Trophoblast cell (in vitro differentiated cells and primary cell): ENCODE results near the gene TPI1.
"Not testable (repeated sequence)": the region's sequence is repeated elsewhere in the genome, so short reads cannot be mapped to it uniquely, and the experiment has no call there.

ENCODE experiments used
- DNase-seq, 2 donors: peaks; one replicate each; pipeline ENCODE4 v3.0.0-alpha.2; 2016
- H2AFZ ChIP-seq: 2 replicates; pipeline ENCODE4 v1.6.1; 2013; ENCODE audit warnings: low read length, moderate library complexity, mild to moderate bottlenecking; ENCODE audit not compliant: insufficient read depth, poor library complexity
- H2AK5ac ChIP-seq: 2 replicates; pipeline ENCODE4 v1.6.1; 2013; ENCODE audit warnings: mild to moderate bottlenecking, low read length
- H2BK120ac ChIP-seq: 2 replicates; pipeline ENCODE4 v1.6.1; 2013; ENCODE audit warnings: low read length, mild to moderate bottlenecking, moderate library complexity; ENCODE audit not compliant: insufficient read depth, poor library complexity
- H2BK12ac ChIP-seq: 2 replicates; pipeline ENCODE4 v1.6.1; 2013; ENCODE audit warnings: mild to moderate bottlenecking, low read length, moderate library complexity
- H2BK5ac ChIP-seq: 2 replicates; pipeline ENCODE4 v1.6.1; 2013; ENCODE audit warnings: low read length, low read depth, moderate library complexity, mild to moderate bottlenecking; ENCODE audit not compliant: poor library complexity
- H3K14ac ChIP-seq: 2 replicates; pipeline ENCODE4 v1.6.1; 2013; ENCODE audit warnings: mild to moderate bottlenecking, low read length
- H3K18ac ChIP-seq: 2 replicates; pipeline ENCODE4 v1.6.1; 2013; ENCODE audit warnings: mild to moderate bottlenecking, low read length
- H3K23ac ChIP-seq: 2 replicates; pipeline ENCODE4 v1.6.1; 2013; ENCODE audit warnings: low read length
- H3K27ac ChIP-seq: 2 replicates; pipeline ENCODE4 v1.5.1; 2013; ENCODE audit warnings: low read depth, mild to moderate bottlenecking, inconsistent platforms, low read length, moderate library complexity
- H3K27me3 ChIP-seq: 2 replicates; pipeline ENCODE4 v1.6.1; 2013; ENCODE audit warnings: inconsistent platforms, mild to moderate bottlenecking, low read length, moderate library complexity; ENCODE audit not compliant: insufficient read depth
- H3K36me3 ChIP-seq, 2 experiments: 1 replicate in 1 of 2; 2 replicates in 1 of 2; pipeline ENCODE4 v1.6.1; 2013; ENCODE audit warnings: low read length in 2 of 2, mild to moderate bottlenecking in 2 of 2, moderate library complexity in 1 of 2; ENCODE audit not compliant: insufficient read depth in 2 of 2, control insufficient read depth in 1 of 2
- H3K4ac ChIP-seq: 2 replicates; pipeline ENCODE4 v1.6.1; 2013; ENCODE audit warnings: low read depth, mild to moderate bottlenecking, low read length, moderate library complexity
- H3K4me1 ChIP-seq, 2 experiments: 1 replicate in 1 of 2; 2 replicates in 1 of 2; pipeline ENCODE4 v1.6.1; 2013; ENCODE audit warnings: low read length in 2 of 2, mild to moderate bottlenecking in 2 of 2, moderate library complexity in 1 of 2; ENCODE audit not compliant: insufficient read depth in 2 of 2, control insufficient read depth in 1 of 2
- H3K4me2 ChIP-seq: 2 replicates; pipeline ENCODE4 v1.6.1; 2013; ENCODE audit warnings: inconsistent platforms, mild to moderate bottlenecking, low read length, moderate library complexity
- H3K4me3 ChIP-seq: 2 replicates; pipeline ENCODE4 v1.5.1; 2013; ENCODE audit warnings: mild to moderate bottlenecking, low read depth, low read length, inconsistent platforms
- H3K79me1 ChIP-seq: one replicate; pipeline ENCODE4 v1.6.1; 2013; ENCODE audit warnings: low read length
- H3K79me2 ChIP-seq: 2 replicates; pipeline ENCODE4 v1.6.1; 2013; ENCODE audit warnings: low read length, mild to moderate bottlenecking; ENCODE audit not compliant: control insufficient read depth, insufficient read depth, poor library complexity
- H3K9ac ChIP-seq: 2 replicates; pipeline ENCODE4 v1.6.1; 2013; ENCODE audit warnings: mild to moderate bottlenecking, low read length
- H3K9me3 ChIP-seq: 2 replicates; pipeline ENCODE4 v1.6.1; 2013; ENCODE audit warnings: low read depth, mild to moderate bottlenecking, control low read depth, inconsistent platforms, low read length; ENCODE audit not compliant: insufficient read depth
- H4K12ac ChIP-seq: 2 replicates; pipeline ENCODE4 v1.6.1; 2013; ENCODE audit warnings: low read depth, mild to moderate bottlenecking, low read length, moderate library complexity
- H4K8ac ChIP-seq: 2 replicates; pipeline ENCODE4 v1.6.1; 2013; ENCODE audit warnings: low read depth, mild to moderate bottlenecking, low read length, moderate library complexity
- H4K91ac ChIP-seq: one replicate; pipeline ENCODE4 v1.6.1; 2013; ENCODE audit warnings: low read depth, mild to moderate bottlenecking, low read length, moderate library complexity
- WGBS: extraction: QIAGEN DNeasy Blood & Tissue Kit; methylation state at CpG from one replicate; pipeline ENCODE4 v1.1.7; 2013; ENCODE audit warnings: missing lambda C conversion rate; ENCODE audit not compliant: insufficient read length, insufficient coverage; ENCODE audit errors: extremely low coverage; 5-methylcytosine and 5-hydroxymethylcytosine counted together

The TPI1 gene

DNA sequence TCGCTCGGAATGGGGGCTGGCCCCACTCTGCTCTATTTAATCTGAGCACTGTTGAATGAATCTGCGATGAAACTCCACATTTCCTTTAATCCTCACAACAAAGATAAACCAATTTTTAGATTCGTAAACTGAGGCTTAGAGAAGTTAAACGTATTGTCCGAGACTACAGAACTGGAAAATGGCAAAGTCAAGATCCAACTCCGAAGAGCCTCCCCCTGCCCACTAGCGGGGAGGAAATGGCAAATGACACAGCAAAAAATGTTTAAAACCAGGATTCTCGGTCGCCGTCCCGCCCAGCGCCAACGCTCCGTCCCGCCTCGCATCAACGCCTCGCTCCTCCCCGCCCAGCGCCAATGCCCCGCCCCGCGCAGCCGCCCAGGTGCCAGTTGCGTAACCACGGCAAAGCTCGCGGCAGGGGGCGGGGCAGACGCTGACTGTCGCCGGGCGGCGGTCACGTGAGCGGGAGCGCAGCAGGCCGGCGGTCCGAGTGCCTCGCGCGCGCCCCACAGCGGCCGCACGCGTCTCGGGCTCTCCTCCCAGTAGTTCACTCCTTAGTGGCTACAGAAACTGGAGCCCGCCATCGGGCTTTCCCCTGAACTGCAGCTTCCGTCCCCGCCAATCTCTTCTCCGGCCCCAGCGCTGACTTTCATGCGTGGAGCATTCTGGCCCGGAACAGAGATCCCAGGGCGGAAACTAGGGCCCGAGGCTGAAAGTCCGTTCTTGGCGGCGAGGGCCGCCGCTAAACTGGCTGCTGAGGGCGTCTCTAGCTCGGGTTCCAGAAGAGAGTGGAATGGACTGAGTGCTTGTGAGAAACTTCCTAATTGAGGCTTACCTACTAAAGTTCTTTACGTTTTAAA lies 23.7 kb downstream of the TPI1 start:
- peak overlapping the region; percentile 94 for H4K12ac ChIP-seq
- H4K8ac ChIP-seq = peak overlapping the region; percentile 96
- no peak overlapping the region for H2AK5ac ChIP-seq
- H3K23ac ChIP-seq = no peak overlapping the region
- H3K79me1 ChIP-seq = peaks cover 12% of the 10 kb centered on the region
- H2AFZ ChIP-seq = peak overlapping the region; percentile 93
- H3K4me3 ChIP-seq = peak overlapping the region; percentile 64
- H3K14ac ChIP-seq = peak overlapping the region; percentile 88
- peak; percentile 96 to 99 for DNase-seq
- H3K4ac ChIP-seq = peak overlapping the region; percentile 72
- no peak overlapping the region for H2BK12ac ChIP-seq
- no CpG with 5 or more reads among the region's 68 CpGs for WGBS
- no peaks in the 10 kb centered on the region for H3K36me3 ChIP-seq
- H3K4me1 ChIP-seq = peaks cover 2 to 3% of the 10 kb centered on the region in 2 experiments
- H3K79me2 ChIP-seq = no peaks in the 10 kb centered on the region
- no peaks in the 10 kb centered on the region for H3K9me3 ChIP-seq
- peak overlapping the region; percentile 67 for H3K18ac ChIP-seq
- peak overlapping the region; percentile 95 for H4K91ac ChIP-seq
- H2BK5ac ChIP-seq = peak overlapping the region; percentile 91
- peak overlapping the region; percentile 81 for H2BK120ac ChIP-seq
- H3K9ac ChIP-seq = peak overlapping the region; percentile 94
- peak overlapping the region; percentile 98 for H3K4me2 ChIP-seq
- H3K27ac ChIP-seq = peak overlapping the region; percentile 94
- H3K27me3 ChIP-seq = no peaks in the 10 kb centered on the region

DNA sequence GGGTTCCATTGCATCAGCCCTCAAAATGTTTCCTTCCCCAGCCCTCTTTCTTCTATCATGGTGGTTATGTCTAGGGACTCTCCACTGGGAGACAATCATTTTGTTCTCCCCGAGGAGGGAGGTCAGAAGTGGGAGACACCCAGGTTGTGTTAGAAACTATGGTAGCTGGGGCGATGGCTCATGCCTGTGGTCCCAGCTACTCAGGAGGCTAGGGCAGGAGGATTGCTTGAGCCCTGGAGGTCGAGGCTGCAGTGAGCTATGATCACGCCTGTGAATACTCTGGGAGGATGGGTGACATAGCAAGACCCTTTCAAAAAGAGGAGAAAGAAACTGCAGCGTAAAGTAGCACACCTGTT lies 24.3 kb downstream of the TPI1 start:
- H3K4me2 ChIP-seq = peak overlapping the region; percentile 98
- H4K91ac ChIP-seq = peak overlapping the region; percentile 85
- H3K4me1 ChIP-seq = peaks cover 2 to 3% of the 10 kb centered on the region in 2 experiments
- H3K18ac ChIP-seq = peak overlapping the region; percentile 17
- no peak overlapping the region for H3K4me3 ChIP-seq
- no peaks in the 10 kb centered on the region for H3K9me3 ChIP-seq
- peak overlapping the region; percentile 68 for H3K4ac ChIP-seq
- no peak overlapping the region for H2BK5ac ChIP-seq
- peak overlapping the region; percentile 94 for H3K9ac ChIP-seq
- H3K79me1 ChIP-seq = peaks cover 12% of the 10 kb centered on the region
- peak overlapping the region; percentile 50 for H2BK12ac ChIP-seq
- no CpG with 5 or more reads among the region's 5 CpGs for WGBS
- H4K8ac ChIP-seq = peak overlapping the region; percentile 96
- no peaks in the 10 kb centered on the region for H3K36me3 ChIP-seq
- H3K27ac ChIP-seq = peak overlapping the region; percentile 91
- peak overlapping the region; percentile 52 for H2BK120ac ChIP-seq
- no peaks in the 10 kb centered on the region for H3K79me2 ChIP-seq
- H3K14ac ChIP-seq = no peak overlapping the region
- H2AFZ ChIP-seq = peak overlapping the region; percentile 93
- H2AK5ac ChIP-seq = no peak overlapping the region
- H3K23ac ChIP-seq = no peak overlapping the region
- no peak for DNase-seq
- no peaks in the 10 kb centered on the region for H3K27me3 ChIP-seq
- H4K12ac ChIP-seq = no peak overlapping the region

DNA sequence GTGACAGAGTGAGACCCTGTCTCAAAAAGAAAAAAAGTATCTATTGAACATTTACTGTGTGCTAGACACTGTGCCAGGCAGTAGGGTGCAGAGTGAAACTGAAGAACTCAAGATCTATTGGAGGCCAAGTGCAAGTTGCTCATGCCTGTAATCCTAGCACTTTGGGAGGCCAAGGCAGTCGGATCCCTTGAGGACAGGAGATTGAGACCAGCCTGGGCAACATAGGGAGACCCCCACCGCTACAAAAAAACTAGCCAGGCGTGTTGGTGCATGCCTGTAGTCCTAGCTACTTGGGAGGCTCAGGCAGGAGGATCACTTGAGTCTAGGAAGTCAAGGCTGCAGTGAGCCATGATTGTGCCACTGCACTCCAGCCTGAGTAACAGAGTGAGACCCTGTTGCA lies 25.4 kb downstream of the TPI1 start:
- not testable (repeated sequence) for H3K9ac ChIP-seq, DNase-seq, H3K36me3 ChIP-seq, H3K4me2 ChIP-seq, H3K27ac ChIP-seq, H3K4me3 ChIP-seq, H2AFZ ChIP-seq, H3K79me2 ChIP-seq, H2AK5ac ChIP-seq, H4K8ac ChIP-seq, H3K18ac ChIP-seq, H3K4me1 ChIP-seq, H3K23ac ChIP-seq, H3K4ac ChIP-seq, H2BK12ac ChIP-seq, H2BK120ac ChIP-seq, H4K91ac ChIP-seq, H3K9me3 ChIP-seq, H3K27me3 ChIP-seq, H3K14ac ChIP-seq, H2BK5ac ChIP-seq, H4K12ac ChIP-seq
- WGBS = no CpG with 5 or more reads among the region's 3 CpGs
- peaks cover 12% of the 10 kb centered on the region for H3K79me1 ChIP-seq

DNA sequence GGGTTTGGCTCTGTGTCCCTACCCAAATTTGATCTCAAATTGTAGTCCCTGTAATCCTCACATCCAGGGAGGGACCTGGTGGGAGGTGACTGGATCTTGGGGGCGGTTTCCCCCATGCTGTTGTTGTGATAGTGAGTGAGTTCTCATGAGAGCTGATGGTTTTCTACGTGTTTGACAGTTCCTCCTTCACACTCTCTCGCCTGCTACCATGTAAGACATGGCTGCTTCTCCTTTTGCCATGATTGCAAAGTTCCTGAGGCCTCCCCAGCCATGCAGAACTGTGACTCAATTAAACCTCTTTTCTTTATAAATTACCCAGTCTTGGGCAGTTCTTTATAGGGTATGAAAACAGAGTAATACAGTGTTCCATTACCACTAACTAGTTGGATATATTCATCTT lies 27.0 kb downstream of the TPI1 start:
- Histone ChIP-seq H3K14ac (no peak overlapping the region), H4K8ac (no peak overlapping the region), H3K18ac (no peak overlapping the region), H3K4ac (no peak overlapping the region), H3K4me1 (peaks cover 2 to 3% of the 10 kb centered on the region in 2 experiments), H2AFZ (no peak overlapping the region), H2BK12ac (no peak overlapping the region), H2BK5ac (no peak overlapping the region), H3K79me2 (no peaks in the 10 kb centered on the region), H3K9ac (no peak overlapping the region), H3K4me3 (no peak overlapping the region), H3K27me3 (no peaks in the 10 kb centered on the region), H3K4me2 (no peak overlapping the region), H3K23ac (no peak overlapping the region), H3K9me3 (no peaks in the 10 kb centered on the region), H4K91ac (no peak overlapping the region), H4K12ac (no peak overlapping the region), H2BK120ac (no peak overlapping the region), H3K27ac (no peak overlapping the region), H3K36me3 (no peaks in the 10 kb centered on the region), H2AK5ac (no peak overlapping the region), H3K79me1 (peaks cover 12% of the 10 kb centered on the region)
- WGBS = no CpG with 5 or more reads among the region's 3 CpGs
- DNase-seq = no peak
